ENCODE data around the gene CACNA2D3.

DNA sequence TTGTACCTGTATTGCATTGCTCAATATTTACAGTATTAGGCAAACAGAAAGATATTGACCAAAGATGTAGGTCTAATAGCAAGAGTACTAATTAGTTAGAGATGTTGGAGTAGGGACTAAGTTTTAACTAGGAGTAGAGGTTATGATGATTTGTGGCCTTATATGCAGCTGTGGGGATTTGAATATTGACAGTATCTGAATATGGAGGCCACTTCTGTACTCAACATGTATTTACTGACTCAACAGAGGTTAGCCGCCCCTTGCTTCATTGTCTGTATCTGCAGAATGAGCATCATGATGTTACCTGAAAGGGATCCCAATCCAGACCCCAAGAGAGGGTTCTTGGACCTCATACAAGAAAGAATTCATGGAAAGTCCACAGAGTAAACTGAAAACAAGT is 855.1 kb downstream of the CACNA2D3 start:
- TF ChIP-seq, protein P1, sequence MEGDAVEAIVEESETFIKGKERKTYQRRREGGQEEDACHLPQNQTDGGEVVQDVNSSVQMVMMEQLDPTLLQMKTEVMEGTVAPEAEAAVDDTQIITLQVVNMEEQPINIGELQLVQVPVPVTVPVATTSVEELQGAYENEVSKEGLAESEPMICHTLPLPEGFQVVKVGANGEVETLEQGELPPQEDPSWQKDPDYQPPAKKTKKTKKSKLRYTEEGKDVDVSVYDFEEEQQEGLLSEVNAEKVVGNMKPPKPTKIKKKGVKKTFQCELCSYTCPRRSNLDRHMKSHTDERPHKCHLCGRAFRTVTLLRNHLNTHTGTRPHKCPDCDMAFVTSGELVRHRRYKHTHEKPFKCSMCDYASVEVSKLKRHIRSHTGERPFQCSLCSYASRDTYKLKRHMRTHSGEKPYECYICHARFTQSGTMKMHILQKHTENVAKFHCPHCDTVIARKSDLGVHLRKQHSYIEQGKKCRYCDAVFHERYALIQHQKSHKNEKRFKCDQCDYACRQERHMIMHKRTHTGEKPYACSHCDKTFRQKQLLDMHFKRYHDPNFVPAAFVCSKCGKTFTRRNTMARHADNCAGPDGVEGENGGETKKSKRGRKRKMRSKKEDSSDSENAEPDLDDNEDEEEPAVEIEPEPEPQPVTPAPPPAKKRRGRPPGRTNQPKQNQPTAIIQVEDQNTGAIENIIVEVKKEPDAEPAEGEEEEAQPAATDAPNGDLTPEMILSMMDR (conservative IDR thresholded peaks at IDR 0.05; ENCODE audit: low read depth, low read length), result no peak
- no peak for TF ChIP-seq EZH2 (IDR thresholded peaks at IDR 0.05; ENCODE audit: low read length, unreplicated experiment)
